Right atrium auricular region (tissue), 2 donors: ENCODE measurements around the gene ZCCHC7. TPM values are rescaled to one million over a fixed set of nuclear protein-coding genes. Genes with fewer than 3 reads are reported as not detected.
"Not testable (repeated sequence)": the region's sequence is repeated elsewhere in the genome, so short reads cannot be mapped to it uniquely, and the experiment has no call there.

Experiments
- DNase-seq: peaks from one replicate; pipeline ENCODE4 v3.0.0-alpha.2; 2019; ENCODE audit warnings: low spot score
- H3K27ac ChIP-seq, 2 donors: fragments of 200-600 bp; sonication (generic); 1 replicate in 1 of 2; 2 replicates in 1 of 2; pipeline ENCODE4 v1.5.1; 2016 to 2019
- H3K27me3 ChIP-seq, 2 donors: fragments of 200-600 bp; sonication (generic); one replicate each; pipeline versions ENCODE4 v1.5.1 to v1.6.0; 2017 to 2019
- H3K36me3 ChIP-seq: fragments of 200-600 bp; sonication (generic); one replicate; pipeline ENCODE4 v1.5.1; 2016
- H3K4me1 ChIP-seq, 2 donors: fragments of 200-600 bp; sonication (generic); one replicate each; pipeline versions ENCODE4 v1.5.1 to v1.6.0; 2017 to 2019
- H3K4me3 ChIP-seq, 2 donors: fragments of 200-600 bp; sonication (generic); 1 replicate in 1 of 2; 2 replicates in 1 of 2; pipeline ENCODE4 v1.5.1; 2017 to 2019; ENCODE audit warnings: mild to moderate bottlenecking in 1 of 2, moderate library complexity in 1 of 2
- H3K9me3 ChIP-seq, 2 donors: fragments of 200-600 bp; sonication (generic); one replicate each; pipeline ENCODE4 v1.5.1; 2019
- CTCF ChIP-seq, 2 donors: fragments of 200-600 bp; sonication (generic); IDR thresholded peaks; one replicate each; pipeline ENCODE4 v1.5.1; 2019; ENCODE audit warnings: antibody characterized with exemption in 2 of 2
- total RNA-seq, 2 donors: library from RNA; depleted of rRNA; stranded (reverse); fragments of >200 nt; gene quantifications; one replicate each; pipeline ENCODE4 v1.1.0, GENCODE V29; 2016

ZCCHC7 gene
- total RNA-seq, 2 donors from 2014 or later, result 8.1 to 8.6 TPM

GRCh38 chr9:37083654-37084053 lies 36.7 kb upstream of the ZCCHC7 start:
- peaks cover 18% of the 10 kb centered on the region for H3K36me3 ChIP-seq
- no peaks in the 10 kb centered on the region for H3K9me3 ChIP-seq
- peaks cover 0 to 27% of the 10 kb centered on the region in 2 donors for H3K4me1 ChIP-seq

GRCh38 chr9:37085233-37085632 lies 35.1 kb upstream of the ZCCHC7 start:
- Histone ChIP-seq H3K27ac (no peak overlapping the region), H3K27me3 (no peaks in the 10 kb centered on the region), H3K36me3 (peaks cover 18% of the 10 kb centered on the region), H3K4me1 (peaks cover 0 to 23% of the 10 kb centered on the region in 2 donors), H3K9me3 (no peaks in the 10 kb centered on the region), H3K4me3 (no peak overlapping the region)
- DNase-seq, result no peak
- TF ChIP-seq CTCF (IDR thresholded peaks at IDR 0.05), result no peak

More at GRCh38 chr9:37083654-37084053, 36.7 kb upstream of the ZCCHC7 start:
- no peak for DNase-seq
- TF ChIP-seq CTCF (IDR thresholded peaks at IDR 0.05), result no peak
- H3K27ac ChIP-seq, result no peak overlapping the region
- H3K27me3 ChIP-seq, result no peaks in the 10 kb centered on the region
- H3K4me3 ChIP-seq, result no peak overlapping the region

GRCh38 chr9:37092714-37093295 lies 27.6 kb upstream of the ZCCHC7 start:
- not testable (repeated sequence) for H3K9me3 ChIP-seq, H3K4me3 ChIP-seq, H3K4me1 ChIP-seq, H3K36me3 ChIP-seq, DNase-seq, H3K27me3 ChIP-seq, H3K27ac ChIP-seq

- Histone ChIP-seq H3K27me3 (no peaks in the 10 kb centered on the region), H3K36me3 (no peaks in the 10 kb centered on the region), H3K9me3 (no peaks in the 10 kb centered on the region), H3K4me1 (no peaks in the 10 kb centered on the region), H3K4me3 (no peak overlapping the region), H3K27ac (no peak overlapping the region)
- DNase-seq, result no peak
- TF ChIP-seq CTCF (IDR thresholded peaks at IDR 0.05), result no peak
These were observed 25.6 kb upstream of the ZCCHC7 start for GRCh38 chr9:37094751-37095150.

GRCh38 chr9:37096628-37097027 lies 23.7 kb upstream of the ZCCHC7 start:
- Histone ChIP-seq H3K9me3 (no peaks in the 10 kb centered on the region), H3K27me3 (no peaks in the 10 kb centered on the region), H3K27ac (no peak overlapping the region), H3K4me1 (no peaks in the 10 kb centered on the region), H3K4me3 (no peak overlapping the region), H3K36me3 (no peaks in the 10 kb centered on the region)
- DNase-seq, result no peak
- no peak for TF ChIP-seq CTCF (IDR thresholded peaks at IDR 0.05)

GRCh38 chr9:37097294-37097693 lies 23.1 kb upstream of the ZCCHC7 start:
- no peak for TF ChIP-seq CTCF (IDR thresholded peaks at IDR 0.05)
- H3K4me1 ChIP-seq, result no peaks in the 10 kb centered on the region
- no peaks in the 10 kb centered on the region for H3K27me3 ChIP-seq
- no peaks in the 10 kb centered on the region for H3K9me3 ChIP-seq
- H3K27ac ChIP-seq, result no peak overlapping the region
- no peak overlapping the region for H3K4me3 ChIP-seq
- DNase-seq, result no peak
- H3K36me3 ChIP-seq, result no peaks in the 10 kb centered on the region
